Measurements from ENCODE around the gene MAGED4B.
"Not testable (repeated sequence)": the region's sequence is repeated elsewhere in the genome, so short reads cannot be mapped to it uniquely, and the experiment has no call there.

MAGED4B gene, protein sequence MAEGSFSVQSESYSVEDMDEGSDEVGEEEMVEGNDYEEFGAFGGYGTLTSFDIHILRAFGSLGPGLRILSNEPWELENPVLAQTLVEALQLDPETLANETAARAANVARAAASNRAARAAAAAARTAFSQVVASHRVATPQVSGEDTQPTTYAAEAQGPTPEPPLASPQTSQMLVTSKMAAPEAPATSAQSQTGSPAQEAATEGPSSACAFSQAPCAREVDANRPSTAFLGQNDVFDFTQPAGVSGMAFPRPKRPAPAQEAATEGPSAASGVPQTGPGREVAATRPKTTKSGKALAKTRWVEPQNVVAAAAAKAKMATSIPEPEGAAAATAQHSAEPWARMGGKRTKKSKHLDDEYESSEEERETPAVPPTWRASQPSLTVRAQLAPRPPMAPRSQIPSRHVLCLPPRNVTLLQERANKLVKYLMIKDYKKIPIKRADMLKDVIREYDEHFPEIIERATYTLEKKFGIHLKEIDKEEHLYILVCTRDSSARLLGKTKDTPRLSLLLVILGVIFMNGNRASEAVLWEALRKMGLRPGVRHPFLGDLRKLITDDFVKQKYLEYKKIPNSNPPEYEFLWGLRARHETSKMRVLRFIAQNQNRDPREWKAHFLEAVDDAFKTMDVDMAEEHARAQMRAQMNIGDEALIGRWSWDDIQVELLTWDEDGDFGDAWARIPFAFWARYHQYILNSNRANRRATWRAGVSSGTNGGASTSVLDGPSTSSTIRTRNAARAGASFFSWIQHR

DNA sequence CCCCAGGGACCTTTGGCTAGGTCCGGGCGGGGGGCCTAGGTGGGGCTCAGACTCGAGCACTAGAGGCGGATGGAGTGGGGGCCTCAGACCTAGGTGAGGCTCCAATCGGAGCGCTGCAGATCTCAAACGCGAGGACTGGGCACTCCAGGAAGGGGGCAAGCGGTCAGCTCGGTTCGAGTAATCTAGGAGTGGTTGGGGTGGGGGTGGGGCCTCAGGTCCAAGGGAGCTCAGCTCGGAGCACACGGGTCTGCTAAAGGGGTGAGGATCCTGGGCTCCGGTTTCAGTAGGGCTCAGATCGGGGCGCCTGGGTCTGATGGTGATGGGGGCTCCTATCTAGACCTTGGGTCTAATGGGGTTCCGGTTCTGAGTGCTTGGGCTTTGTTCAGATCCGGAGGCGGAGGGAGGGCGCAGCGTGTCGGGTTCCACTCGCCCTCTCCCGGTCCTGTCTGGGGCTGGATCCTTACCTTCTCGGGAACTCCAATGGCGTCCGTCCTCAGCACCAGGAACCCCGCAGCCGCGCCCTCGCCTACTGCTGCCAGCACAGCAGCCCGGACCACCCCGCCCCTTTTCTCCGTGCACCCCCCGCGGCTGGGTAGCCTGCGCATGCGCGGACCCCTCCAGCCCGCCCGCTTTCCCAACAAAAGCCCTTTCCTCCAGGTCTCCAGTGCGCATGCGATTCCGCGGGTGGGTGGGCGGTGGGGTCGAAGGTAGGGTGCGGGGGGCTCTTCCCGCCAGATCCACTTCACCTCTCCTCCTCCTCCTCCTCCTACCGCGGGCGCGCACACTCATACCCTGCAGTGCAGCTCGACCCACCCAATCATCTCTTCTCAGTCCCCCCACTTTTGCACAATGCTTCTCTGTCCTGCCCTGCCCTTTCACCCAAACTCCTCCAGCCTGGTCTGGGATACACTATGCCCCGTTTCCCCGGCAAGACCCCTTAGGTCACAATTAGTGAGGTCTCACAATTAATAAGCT lies at the start of gene MAGED4B:
MAGED4B (minus strand) TSS at position 518 of the 975 bp plus-strand sequence. CDS start 1,011 bp downstream, outside the sequence.
- DNase-seq (ENCODE audit: low spot score): not testable (repeated sequence)
- FAIRE-seq: peak; percentile 86

DNA sequence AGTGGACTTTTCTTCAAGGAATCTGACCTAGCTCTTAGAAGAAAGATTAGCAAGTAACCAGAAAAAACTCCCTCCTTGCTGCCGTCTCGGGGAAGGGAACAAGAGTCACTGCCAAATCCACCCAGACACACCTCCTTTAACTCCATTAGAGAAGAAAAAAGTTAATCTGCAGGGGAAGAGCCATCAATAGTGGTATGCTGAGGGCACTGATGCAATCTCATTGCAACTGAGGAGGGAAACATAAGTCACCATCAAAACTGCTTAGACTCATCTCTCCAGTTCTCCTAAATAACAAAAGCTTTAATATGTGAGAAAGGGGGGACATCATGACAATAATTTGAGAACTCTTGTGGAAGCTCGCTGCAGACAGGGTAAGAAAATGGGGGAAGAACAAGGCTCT lies 49.3 kb upstream of the MAGED4B start:
- DNase-seq (ENCODE audit: low spot score) (no peak), FAIRE-seq (no peak)

DNA sequence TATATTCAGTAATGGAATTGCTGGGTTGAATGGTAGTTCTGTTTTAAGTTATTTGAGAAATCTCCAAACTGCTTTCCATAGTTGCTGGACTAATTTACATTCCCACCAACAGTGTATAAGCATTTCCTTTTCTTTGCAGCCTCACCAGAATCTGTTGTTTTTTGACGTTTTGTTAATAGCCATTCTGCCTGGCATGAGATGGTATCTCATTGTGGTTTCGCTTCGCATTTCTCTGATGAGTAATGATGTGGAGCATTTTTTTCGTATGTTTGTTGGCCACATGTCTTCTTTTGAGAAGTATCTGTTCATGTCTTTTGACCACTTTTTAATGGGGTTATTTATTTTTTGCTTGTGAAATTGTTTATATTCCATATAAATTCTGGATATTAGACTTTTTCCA lies 13.6 kb upstream of the MAGED4B start:
- DNase-seq (ENCODE audit: low spot score) (no peak), FAIRE-seq (no peak)

DNA sequence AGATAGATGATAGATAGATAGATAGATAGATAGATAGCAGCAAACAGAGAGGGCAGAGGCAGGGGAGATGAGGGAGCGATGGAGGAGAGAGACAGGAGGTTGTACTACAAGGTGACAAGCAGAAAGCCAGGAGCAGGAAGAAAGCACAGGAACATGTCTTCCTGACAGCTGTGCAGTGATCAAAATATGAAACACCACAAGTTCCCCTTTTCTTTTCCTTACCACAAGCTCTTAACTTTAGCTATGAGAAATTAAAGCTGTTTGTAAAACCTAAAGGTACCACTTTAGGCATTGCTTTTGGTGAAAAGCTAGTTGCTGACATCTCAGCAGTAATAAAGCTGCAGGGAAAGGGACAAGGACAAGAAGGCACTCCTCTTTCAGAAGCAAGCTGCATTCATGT lies 9.1 kb upstream of the MAGED4B start:
- FAIRE-seq (no peak), DNase-seq (ENCODE audit: low spot score) (no peak)

DNA sequence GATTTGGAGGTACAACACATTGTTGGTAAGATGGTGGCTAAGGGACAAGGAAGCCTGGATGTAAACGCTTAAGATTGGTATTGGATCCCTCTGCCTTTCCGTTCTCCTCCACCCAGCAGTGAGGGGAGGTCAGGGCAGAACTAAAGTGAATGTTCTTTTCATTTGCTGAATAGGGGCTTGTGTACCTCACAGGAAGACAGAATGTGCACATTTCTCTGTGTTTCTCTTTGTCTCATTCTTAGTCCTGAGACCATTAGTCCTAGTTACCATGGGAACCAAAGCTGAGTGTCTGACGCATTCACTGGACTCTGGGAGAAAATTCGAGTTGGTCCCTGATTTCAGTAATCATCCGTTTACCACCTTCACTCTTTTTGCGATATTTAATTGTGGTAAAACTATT lies 26.7 kb downstream of the MAGED4B start:
- DNase-seq (ENCODE audit: low spot score); FAIRE-seq: not testable (repeated sequence)

DNA sequence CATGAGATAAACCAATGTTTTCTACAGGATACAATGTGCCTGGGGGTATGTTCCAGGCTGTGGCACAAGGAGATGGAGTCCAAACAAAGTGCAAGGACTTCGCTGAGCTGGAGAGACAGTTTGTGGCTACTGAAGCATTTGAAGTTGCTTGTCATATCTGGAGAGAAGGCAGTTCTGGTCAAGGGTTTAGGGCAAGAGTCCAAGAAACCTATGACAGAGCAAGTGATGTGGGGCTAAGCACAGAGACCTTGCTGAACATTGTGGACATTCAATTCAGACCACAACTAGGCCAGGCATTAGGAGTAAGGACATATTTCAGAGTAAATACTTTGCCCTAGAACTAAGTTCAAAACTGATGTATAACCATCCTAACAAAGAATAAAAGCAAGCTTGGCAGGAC lies 34.8 kb downstream of the MAGED4B start:
- no peak for DNase-seq (ENCODE audit: low spot score)
- no peak for FAIRE-seq

DNA sequence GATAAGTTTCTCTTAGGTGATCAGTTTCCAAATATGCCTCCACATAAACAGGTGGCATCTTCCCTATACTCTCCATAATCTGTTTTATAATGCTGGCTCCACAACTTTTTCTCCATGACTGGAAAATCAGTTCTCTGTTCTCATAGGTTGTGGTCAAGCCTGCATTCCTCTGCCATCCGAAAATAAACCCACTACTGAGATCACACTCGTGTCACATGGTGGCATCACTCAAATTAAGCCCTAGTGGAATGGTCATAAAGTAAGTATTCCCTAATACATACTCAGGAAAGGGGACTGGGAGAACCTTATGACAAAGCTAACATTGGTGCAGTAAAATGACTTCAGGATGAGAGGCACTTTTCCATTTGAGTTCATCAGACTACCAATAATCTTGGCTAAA lies 37.6 kb downstream of the MAGED4B start:
- FAIRE-seq: no peak
- DNase-seq (ENCODE audit: low spot score): no peak

DNA sequence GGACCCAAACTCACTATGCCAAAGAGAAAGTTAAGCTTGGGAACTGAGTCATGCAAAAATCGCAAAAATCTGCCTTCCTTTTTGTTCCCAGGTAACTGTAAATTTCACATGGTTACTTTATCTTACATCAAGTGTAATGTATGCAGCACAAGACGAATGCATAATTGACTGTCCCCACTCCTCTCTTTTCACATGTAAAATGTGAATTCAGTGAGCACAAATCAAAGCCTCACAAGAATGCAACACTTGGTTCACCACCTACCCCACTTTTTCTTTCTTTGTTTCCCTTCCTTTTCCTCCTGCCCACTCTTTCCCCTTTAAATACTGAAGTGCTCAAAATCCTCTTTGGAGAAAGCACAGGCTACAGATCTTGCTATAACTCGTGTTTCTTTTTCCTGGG lies 53.2 kb downstream of the MAGED4B start:
- FAIRE-seq (no peak), DNase-seq (ENCODE audit: low spot score) (no peak)
